GM18499 (cell line): ENCODE data around the gene ARMCX6.
"Not testable (repeated sequence)": the region's sequence is repeated elsewhere in the genome, so short reads cannot be mapped to it uniquely, and the experiment has no call there.

ENCODE experiments used
- ATAC-seq: cut with Tn5 transposase; IDR thresholded peaks from one replicate; pipeline ENCODE4 v1.9.1; 2021; ENCODE audit warnings: moderate number of reproducible peaks; ENCODE audit not compliant: insufficient read depth, unreplicated experiment

The ARMCX6 gene

GRCh38 chrX:101617211-101618191, at the start of gene ARMCX6:
TSS of gene ARMCX6 (minus strand) at chrX:101618000. CDS start at chrX:101616620, 1,380 bp downstream.
- peak; percentile 90 for ATAC-seq

- no peak for ATAC-seq
These were observed 41.8 kb upstream of the ARMCX6 start, which contains the start of gene ARMCX2 for GRCh38 chrX:101659601-101660063. TSS of gene ARMCX2 (minus strand) at chrX:101659850. CDS start at chrX:101657588, 2,262 bp downstream.

- no peak for ATAC-seq
These were observed 41.1 kb upstream of the ARMCX6 start for GRCh38 chrX:101658661-101659491.

- ATAC-seq = no peak
These were observed 39.7 kb upstream of the ARMCX6 start for GRCh38 chrX:101657495-101657894.

GRCh38 chrX:101656817-101657216, 39.0 kb upstream of the ARMCX6 start:
- no peak for ATAC-seq

GRCh38 chrX:101655534-101655933, 37.7 kb upstream of the ARMCX6 start:
- ATAC-seq = no peak

GRCh38 chrX:101647716-101648115, 29.9 kb upstream of the ARMCX6 start:
- not testable (repeated sequence) for ATAC-seq

- ATAC-seq = no peak
These were observed 24.3 kb upstream of the ARMCX6 start for GRCh38 chrX:101642093-101642492.

GRCh38 chrX:101639583-101639982, 21.8 kb upstream of the ARMCX6 start:
- no peak for ATAC-seq

GRCh38 chrX:101619364-101619763, 1.6 kb upstream of the ARMCX6 start:
- ATAC-seq = no peak

- ATAC-seq = no peak
These were observed 12.1 kb downstream of the ARMCX6 start for GRCh38 chrX:101605728-101606127.

- ATAC-seq = no peak
These were observed 12.7 kb downstream of the ARMCX6 start for GRCh38 chrX:101605146-101605545.

GRCh38 chrX:101602077-101602476, 15.7 kb downstream of the ARMCX6 start:
- no peak for ATAC-seq

GRCh38 chrX:101599592-101599991, 18.2 kb downstream of the ARMCX6 start:
- not testable (repeated sequence) for ATAC-seq

- ATAC-seq = peak; percentile 97
These were observed 21.9 kb downstream of the ARMCX6 start for GRCh38 chrX:101595739-101596419.
